Fibroblast of lung (primary cell): Measurements from ENCODE around the gene CERS6. TPM values are rescaled to one million over a fixed set of nuclear protein-coding genes. Genes with fewer than 3 reads are reported as not detected.
"Not testable (repeated sequence)": the region's sequence is repeated elsewhere in the genome, so short reads cannot be mapped to it uniquely, and the experiment has no call there.

Experiments used
- DNase-seq, 2 donors: peaks; one replicate each; pipeline versions ENCODE4 v3.0.0 to v3.0.0-alpha.2; 2010; ENCODE audit warnings: low read depth in 2 of 2
- H2AFZ ChIP-seq: 2 replicates; pipeline ENCODE4 v1.5.1; 2012; ENCODE audit warnings: low read length, control low read depth, inconsistent platforms
- H3K27ac ChIP-seq: 2 replicates; pipeline ENCODE4 v1.5.1; 2011; ENCODE audit warnings: low read length, control low read depth; ENCODE audit not compliant: insufficient read depth
- H3K27me3 ChIP-seq: 2 replicates; pipeline ENCODE4 v1.5.1; 2011; ENCODE audit warnings: mild to moderate bottlenecking, low read length; ENCODE audit not compliant: control insufficient read depth, insufficient read depth
- H3K36me3 ChIP-seq: 2 replicates; pipeline ENCODE4 v1.5.1; 2011; ENCODE audit warnings: low read length; ENCODE audit not compliant: control insufficient read depth, insufficient read depth
- H3K4me1 ChIP-seq: 2 replicates; pipeline ENCODE4 v1.5.1; 2011; ENCODE audit warnings: low read length; ENCODE audit not compliant: control insufficient read depth, insufficient read depth; ENCODE audit errors: extremely low read depth
- H3K4me2 ChIP-seq: 2 replicates; pipeline ENCODE4 v1.5.1; 2011; ENCODE audit warnings: low read length, control low read depth; ENCODE audit not compliant: insufficient read depth; ENCODE audit errors: extremely low read depth
- H3K4me3 ChIP-seq, 4 experiments: fragments of 200-600 bp in 1 of 4; sonication (generic) in 1 of 4; replicated peaks in 1 of 4; 2 replicates each; pipeline ENCODE4 v1.5.1; 2011 to 2016; ENCODE audit warnings: low read length in 4 of 4, low read depth in 3 of 4, mild to moderate bottlenecking in 3 of 4, control low read depth in 2 of 4, inconsistent platforms in 1 of 4, mixed read lengths in 1 of 4; ENCODE audit not compliant: insufficient read depth in 1 of 4; ENCODE audit errors: control extremely low read depth in 1 of 4
- H3K79me2 ChIP-seq: 2 replicates; pipeline ENCODE4 v1.5.1; 2012; ENCODE audit warnings: mild to moderate bottlenecking, low read length, inconsistent platforms; ENCODE audit not compliant: control insufficient read depth, insufficient read depth
- H3K9ac ChIP-seq: 2 replicates; pipeline ENCODE4 v1.5.1; 2011; ENCODE audit warnings: mild to moderate bottlenecking, low read length, control low read depth; ENCODE audit not compliant: insufficient read depth
- H3K9me3 ChIP-seq: 2 replicates; pipeline ENCODE4 v1.5.1; 2012; ENCODE audit warnings: low read depth, low read length; ENCODE audit not compliant: control insufficient read depth, insufficient read depth
- H4K20me1 ChIP-seq: 2 replicates; pipeline ENCODE4 v1.5.1; 2011; ENCODE audit warnings: low read length; ENCODE audit not compliant: control insufficient read depth, insufficient read depth; ENCODE audit errors: extremely low read depth
- EZH2 ChIP-seq: IDR thresholded peaks from 2 replicates; pipeline ENCODE4 v1.5.1; 2012; ENCODE audit warnings: low read length, control low read depth, mild to moderate bottlenecking; ENCODE audit errors: missing control alignments
- polyA plus RNA-seq, 2 donors: library from polyadenylated mRNA; depleted of rRNA in 1 of 2; stranded (reverse) in 1 of 2; unstranded in 1 of 2; fragments of >200 nt; gene quantifications; 2 replicates each; pipeline ENCODE4 v1.2.1, GENCODE V29; 2011 to 2012; ENCODE audit warnings: missing spikeins in 1 of 2
- total RNA-seq: library from RNA; depleted of rRNA; stranded (reverse); fragments of >200 nt; gene quantifications from 2 replicates; pipeline ENCODE4 v1.2.1, GENCODE V29; 2014
- TF ChIP-seq, protein P1 (sequence below), 2 donors: IDR thresholded peaks in 1 of 2; conservative IDR thresholded peaks in 1 of 2; 1 replicate in 1 of 2; 2 replicates in 1 of 2; pipeline ENCODE4 v1.5.1; 2011 to 2012; ENCODE audit warnings: low read length in 2 of 2, control low read depth in 1 of 2, inconsistent platforms in 1 of 2, low read depth in 1 of 2, mild to moderate bottlenecking in 1 of 2

The CERS6 gene
- total and polyA plus RNA-seq, 2 donors (not counting 1 experiment from before 2014, with no cell fraction given) = 7.2 to 16.5 TPM

DNA sequence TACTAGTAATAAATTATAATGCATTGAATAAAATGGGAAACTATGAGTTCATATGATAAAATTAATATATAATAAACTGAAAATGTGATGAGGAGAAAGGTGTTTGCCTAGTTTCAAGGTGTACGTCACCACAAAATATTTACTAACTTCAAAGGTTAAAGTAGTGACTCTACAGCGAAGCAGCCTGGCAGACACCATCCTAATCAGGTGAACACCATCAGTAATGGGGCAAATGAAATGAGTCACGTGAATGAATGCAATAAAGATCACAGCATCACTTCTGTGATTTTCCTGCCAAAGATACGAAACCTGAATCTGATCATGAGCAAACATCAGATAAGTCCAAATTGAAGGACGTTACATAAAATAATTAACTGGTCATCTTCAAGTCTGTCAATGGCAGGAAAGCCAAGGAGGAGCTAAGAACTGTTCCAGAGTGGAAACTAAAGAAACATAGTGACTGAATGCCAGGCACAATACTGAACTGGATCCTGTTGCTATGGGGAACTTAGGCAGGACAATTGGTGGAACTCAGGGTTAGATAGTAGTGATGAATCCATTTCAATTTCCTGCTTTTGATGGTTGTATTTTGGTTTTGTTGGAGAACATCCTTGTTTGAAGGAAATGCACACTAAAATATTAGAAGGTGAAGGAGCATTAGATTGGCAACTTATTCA is 334.3 kb downstream of the CERS6 start:
- Histone ChIP-seq H3K9me3 (no peaks in the 10 kb centered on the region), H3K4me3 (no peak overlapping the region), H4K20me1 (no peaks in the 10 kb centered on the region), H2AFZ (no peak overlapping the region), H3K27ac (no peak overlapping the region), H3K36me3 (no peaks in the 10 kb centered on the region), H3K27me3 (no peaks in the 10 kb centered on the region), H3K79me2 (no peaks in the 10 kb centered on the region), H3K4me1 (no peaks in the 10 kb centered on the region), H3K9ac (no peak overlapping the region), H3K4me2 (no peak overlapping the region)
- TF ChIP-seq, protein P1, sequence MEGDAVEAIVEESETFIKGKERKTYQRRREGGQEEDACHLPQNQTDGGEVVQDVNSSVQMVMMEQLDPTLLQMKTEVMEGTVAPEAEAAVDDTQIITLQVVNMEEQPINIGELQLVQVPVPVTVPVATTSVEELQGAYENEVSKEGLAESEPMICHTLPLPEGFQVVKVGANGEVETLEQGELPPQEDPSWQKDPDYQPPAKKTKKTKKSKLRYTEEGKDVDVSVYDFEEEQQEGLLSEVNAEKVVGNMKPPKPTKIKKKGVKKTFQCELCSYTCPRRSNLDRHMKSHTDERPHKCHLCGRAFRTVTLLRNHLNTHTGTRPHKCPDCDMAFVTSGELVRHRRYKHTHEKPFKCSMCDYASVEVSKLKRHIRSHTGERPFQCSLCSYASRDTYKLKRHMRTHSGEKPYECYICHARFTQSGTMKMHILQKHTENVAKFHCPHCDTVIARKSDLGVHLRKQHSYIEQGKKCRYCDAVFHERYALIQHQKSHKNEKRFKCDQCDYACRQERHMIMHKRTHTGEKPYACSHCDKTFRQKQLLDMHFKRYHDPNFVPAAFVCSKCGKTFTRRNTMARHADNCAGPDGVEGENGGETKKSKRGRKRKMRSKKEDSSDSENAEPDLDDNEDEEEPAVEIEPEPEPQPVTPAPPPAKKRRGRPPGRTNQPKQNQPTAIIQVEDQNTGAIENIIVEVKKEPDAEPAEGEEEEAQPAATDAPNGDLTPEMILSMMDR (conservative IDR thresholded peaks at IDR 0.05 in 1 of 2, IDR thresholded peaks at IDR 0.05 in 1 of 2; ENCODE audit: low read depth in 1 of 2, low read length in 2 of 2) = no peak
- TF ChIP-seq EZH2 = no peak
- DNase-seq = no peak

DNA sequence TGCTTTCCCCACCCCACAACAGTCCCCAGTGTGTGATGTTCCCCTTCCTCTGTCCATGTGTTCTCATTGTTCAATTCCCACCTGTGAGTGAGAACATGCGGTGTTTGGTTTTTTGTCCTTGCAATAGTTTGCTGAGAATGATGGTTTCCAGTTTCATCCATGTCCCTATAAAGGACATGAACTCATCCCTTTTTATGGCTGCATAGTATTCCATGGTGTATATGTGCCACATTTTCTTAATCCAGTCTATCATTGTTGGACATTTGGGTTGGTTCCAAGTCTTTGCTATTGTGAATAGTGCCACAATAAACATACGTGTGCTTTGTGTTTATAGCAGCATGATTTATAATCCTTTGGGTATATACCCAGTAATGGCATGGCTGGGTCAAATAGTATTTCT is 335.1 kb downstream of the CERS6 start:
- not testable (repeated sequence) for H3K4me2 ChIP-seq, H3K4me1 ChIP-seq, H3K36me3 ChIP-seq, H3K9me3 ChIP-seq, DNase-seq, H4K20me1 ChIP-seq, H3K79me2 ChIP-seq, H2AFZ ChIP-seq, H3K27me3 ChIP-seq, H3K9ac ChIP-seq, H3K27ac ChIP-seq, H3K4me3 ChIP-seq

DNA sequence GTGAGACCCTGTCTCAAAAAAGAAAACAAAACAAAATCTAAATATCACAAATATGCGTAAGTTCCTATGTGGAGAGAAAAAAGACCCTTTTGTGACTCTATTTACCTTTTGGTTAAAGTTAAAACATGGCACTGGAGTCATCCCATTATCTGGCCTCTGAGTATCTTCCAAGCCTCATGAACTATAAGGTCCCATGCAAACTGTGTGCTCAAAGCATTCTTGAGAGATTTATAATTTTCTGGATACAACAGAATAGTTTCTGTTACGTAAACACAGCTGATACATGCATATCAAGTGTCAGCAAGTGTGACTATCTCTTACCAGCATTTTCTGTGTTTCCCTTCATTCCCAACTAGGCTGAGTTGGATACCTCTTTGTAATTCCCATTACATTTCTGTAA is 337.5 kb downstream of the CERS6 start:
- Histone ChIP-seq H3K9me3 (no peaks in the 10 kb centered on the region), H3K79me2 (no peaks in the 10 kb centered on the region), H3K27ac (no peak overlapping the region), H3K9ac (no peak overlapping the region), H3K4me1 (no peaks in the 10 kb centered on the region), H3K4me2 (no peak overlapping the region), H3K36me3 (no peaks in the 10 kb centered on the region), H4K20me1 (no peaks in the 10 kb centered on the region), H3K4me3 (no peak overlapping the region), H2AFZ (no peak overlapping the region), H3K27me3 (no peaks in the 10 kb centered on the region)
- peak in 1 of 2 donors; percentile 15 for DNase-seq
- TF ChIP-seq, protein P1 (conservative IDR thresholded peaks at IDR 0.05 in 1 of 2, IDR thresholded peaks at IDR 0.05 in 1 of 2; ENCODE audit: low read depth in 1 of 2, low read length in 2 of 2) = no peak
- no peak for TF ChIP-seq EZH2
